ENCODE measurements around the gene TCF7L1. TPM values are rescaled to one million over a fixed set of nuclear protein-coding genes. Genes with fewer than 3 reads are reported as not detected.

The TCF7L1 gene
- polyA plus RNA-seq, 3 donors, result 0.05 to 0.09 TPM; not detected in 1

GRCh38 chr2:85263591-85263990 lies 130.4 kb downstream of the TCF7L1 start:
- peak overlapping the region in 1 of 2 donors; percentile 13 for H3K4me3 Mint-ChIP-seq
- no peak overlapping the region for H3K27ac Mint-ChIP-seq
- intact Hi-C loops (cut with micrococcal nuclease), result no loop called here

GRCh38 chr2:85264471-85264870 lies 131.3 kb downstream of the TCF7L1 start:
- H3K4me2 ChIP-seq (replicated peaks; ENCODE audit: extremely low read depth, low read length, poor library complexity, severe bottlenecking), result no peak overlapping the region

More at GRCh38 chr2:85263591-85263990, 130.4 kb downstream of the TCF7L1 start:
- H3K79me2 ChIP-seq (ENCODE audit: insufficient read depth, low read length), result no peaks in the 10 kb centered on the region
- H2AFZ ChIP-seq (ENCODE audit: insufficient read depth, low read depth, low read length, poor library complexity, severe bottlenecking), result no peak overlapping the region
- H3K27ac ChIP-seq (ENCODE audit: low read depth in 1 of 2, low read length in 2 of 2), result no peak overlapping the region
- H3K9me3 ChIP-seq (replicated peaks in 1 of 2; ENCODE audit: control insufficient read depth in 1 of 2, insufficient read depth in 1 of 2, low read length in 2 of 2), result no peaks in the 10 kb centered on the region
- no peak for TF ChIP-seq CTCF (IDR thresholded peaks at IDR 0.05)
- no peak overlapping the region for H3K4me2 ChIP-seq (replicated peaks; ENCODE audit: extremely low read depth, low read length, poor library complexity, severe bottlenecking)
- no peak for DNase-seq
- H3K4me3 ChIP-seq (replicated peaks in 1 of 3; ENCODE audit: low read depth in 2 of 3, low read length in 3 of 3), result no peak overlapping the region
- Mint-ChIP-seq H3K9me3 (no peaks in the 10 kb centered on the region), H3K4me1 (no peaks in the 10 kb centered on the region), H3K27me3 (ENCODE audit: low read depth in 3 of 3) (peaks cover 4 to 6% (median 4%) of the 10 kb centered on the region in 3 donors), H3K36me3 (no peaks in the 10 kb centered on the region)
- H3K27me3 ChIP-seq (ENCODE audit: control insufficient read depth in 2 of 2, insufficient read depth in 2 of 2, low read length in 2 of 2), result no peaks in the 10 kb centered on the region
- H3K9ac ChIP-seq (ENCODE audit: insufficient read depth, low read length, poor library complexity, severe bottlenecking), result no peak overlapping the region
- 83% methylated on average over 8 of the region's 8 CpGs for WGBS (ENCODE audit: insufficient coverage)
- no peaks in the 10 kb centered on the region for H3K36me3 ChIP-seq (replicated peaks in 1 of 2; ENCODE audit: control insufficient read depth in 1 of 2, insufficient read depth in 2 of 2, low read length in 2 of 2)
- no peaks in the 10 kb centered on the region for H4K20me1 ChIP-seq (ENCODE audit: insufficient read depth, low read length)
- H3K4me1 ChIP-seq (ENCODE audit: control insufficient read depth in 1 of 2, insufficient read depth in 2 of 2, low read length in 2 of 2), result no peaks in the 10 kb centered on the region

More at GRCh38 chr2:85264471-85264870, 131.3 kb downstream of the TCF7L1 start:
- Mint-ChIP-seq H3K9me3 (no peaks in the 10 kb centered on the region), H3K27ac (no peak overlapping the region), H3K36me3 (no peaks in the 10 kb centered on the region), H3K4me1 (no peaks in the 10 kb centered on the region), H3K27me3 (ENCODE audit: low read depth in 3 of 3) (peaks cover 4 to 8% (median 4%) of the 10 kb centered on the region in 3 donors), H3K4me3 (no peak overlapping the region)
- Histone ChIP-seq H3K9ac (ENCODE audit: insufficient read depth, low read length, poor library complexity, severe bottlenecking) (no peak overlapping the region), H2AFZ (ENCODE audit: insufficient read depth, low read depth, low read length, poor library complexity, severe bottlenecking) (no peak overlapping the region), H3K36me3 (replicated peaks in 1 of 2; ENCODE audit: control insufficient read depth in 1 of 2, insufficient read depth in 2 of 2, low read length in 2 of 2) (no peaks in the 10 kb centered on the region), H3K9me3 (replicated peaks in 1 of 2; ENCODE audit: control insufficient read depth in 1 of 2, insufficient read depth in 1 of 2, low read length in 2 of 2) (no peaks in the 10 kb centered on the region), H3K4me1 (ENCODE audit: control insufficient read depth in 1 of 2, insufficient read depth in 2 of 2, low read length in 2 of 2) (no peaks in the 10 kb centered on the region), H4K20me1 (ENCODE audit: insufficient read depth, low read length) (no peaks in the 10 kb centered on the region), H3K79me2 (ENCODE audit: insufficient read depth, low read length) (no peaks in the 10 kb centered on the region), H3K27ac (ENCODE audit: low read depth in 1 of 2, low read length in 2 of 2) (no peak overlapping the region), H3K4me3 (replicated peaks in 1 of 3; ENCODE audit: low read depth in 2 of 3, low read length in 3 of 3) (no peak overlapping the region), H3K27me3 (ENCODE audit: control insufficient read depth in 2 of 2, insufficient read depth in 2 of 2, low read length in 2 of 2) (no peaks in the 10 kb centered on the region)
- DNase-seq, result no peak
- TF ChIP-seq CTCF (IDR thresholded peaks at IDR 0.05), result no peak
- intact Hi-C loops (cut with micrococcal nuclease), result loop anchor here in 1 of 2 donors (2.0 kb wide), 1 partner anchor 38 kb away; no protein-coding TSS in a partner anchor
- WGBS (ENCODE audit: insufficient coverage), result 100% methylated on average over 1 of the region's 3 CpGs

Data from CD14-positive monocyte (primary cell).